ENCODE data around the gene SOST.

SOST gene

DNA sequence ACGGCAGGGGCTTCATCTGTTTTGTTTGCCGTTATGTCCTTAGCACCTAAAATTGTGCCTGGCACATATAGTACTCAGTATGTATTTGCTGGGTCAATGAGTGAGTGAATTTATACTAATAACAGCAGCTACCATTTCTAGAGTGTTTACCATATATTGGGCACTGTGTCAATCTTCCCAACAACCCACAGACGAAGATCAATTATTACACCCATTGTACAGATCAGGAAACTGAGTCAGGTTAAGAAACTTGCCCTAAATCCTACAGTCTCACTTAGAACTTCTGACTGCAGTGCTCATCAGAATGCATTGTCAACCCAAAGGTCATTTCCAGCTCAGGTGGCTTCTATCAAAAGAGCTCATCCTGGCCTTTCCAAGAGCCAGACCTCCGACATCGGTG lies 52.4 kb downstream of the SOST start:
- DNase-seq (ENCODE audit: low spot score), result no peak
